Large intestine (tissue), 12 donors: ENCODE data around the gene TRIM64. TPM values are rescaled to one million over a fixed set of nuclear protein-coding genes. Genes with fewer than 3 reads are reported as not detected.
"Not testable (repeated sequence)": the region's sequence is repeated elsewhere in the genome, so short reads cannot be mapped to it uniquely, and the experiment has no call there.

Experiments
- DNase-seq, 2 donors: peaks; one replicate each; pipeline versions ENCODE4 v3.0.0 to v3.0.0-alpha.2; 2013
- H3K27ac ChIP-seq: one replicate; pipeline ENCODE4 v1.5.1; 2013; ENCODE audit warnings: low read length
- H3K27me3 ChIP-seq: 2 replicates; pipeline ENCODE4 v1.6.1; 2013; ENCODE audit warnings: low read length; ENCODE audit not compliant: control insufficient read depth, insufficient read depth
- H3K36me3 ChIP-seq: 2 replicates; pipeline ENCODE4 v1.6.1; 2013; ENCODE audit warnings: low read length; ENCODE audit not compliant: control insufficient read depth, insufficient read depth
- H3K4me1 ChIP-seq: one replicate; pipeline ENCODE4 v1.6.1; 2013; ENCODE audit warnings: low read length; ENCODE audit not compliant: control insufficient read depth, insufficient read depth
- H3K4me3 ChIP-seq: one replicate; pipeline ENCODE4 v1.5.1; 2013; ENCODE audit warnings: low read length
- H3K9me3 ChIP-seq: one replicate; pipeline ENCODE4 v1.6.1; 2013; ENCODE audit warnings: mild to moderate bottlenecking, low read depth, low read length, moderate library complexity; ENCODE audit not compliant: control insufficient read depth
- WGBS: methylation state at CpG from one replicate; pipeline ENCODE4 v1.1.5; 2013; ENCODE audit warnings: low lambda C conversion rate; ENCODE audit not compliant: insufficient coverage; 5-methylcytosine and 5-hydroxymethylcytosine counted together
- long read RNA-seq, 11 donors: transcript quantifications; one replicate each; lab custom pipeline, GENCODE V29; 2026
- polyA plus RNA-seq: library from polyadenylated mRNA; unstranded; fragments of 120-200 nt; gene quantifications from one replicate; pipeline ENCODE4 v1.2.1, GENCODE V29; 2013

The TRIM64 gene, protein sequence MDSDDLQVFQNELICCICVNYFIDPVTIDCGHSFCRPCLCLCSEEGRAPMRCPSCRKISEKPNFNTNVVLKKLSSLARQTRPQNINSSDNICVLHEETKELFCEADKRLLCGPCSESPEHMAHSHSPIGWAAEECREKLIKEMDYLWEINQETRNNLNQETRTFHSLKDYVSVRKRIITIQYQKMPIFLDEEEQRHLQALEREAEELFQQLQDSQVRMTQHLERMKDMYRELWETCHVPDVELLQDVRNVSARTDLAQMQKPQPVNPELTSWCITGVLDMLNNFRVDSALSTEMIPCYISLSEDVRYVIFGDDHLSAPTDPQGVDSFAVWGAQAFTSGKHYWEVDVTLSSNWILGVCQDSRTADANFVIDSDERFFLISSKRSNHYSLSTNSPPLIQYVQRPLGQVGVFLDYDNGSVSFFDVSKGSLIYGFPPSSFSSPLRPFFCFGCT
- not detected for polyA plus RNA-seq
- long read RNA-seq, donor 1, result 0 reads
- long read RNA-seq, donor 2, result 0 reads
- long read RNA-seq, donor 3, result 0 reads
- long read RNA-seq, donor 4, result 0 reads
- long read RNA-seq, donor 5, result 0 reads
- long read RNA-seq, donor 6, result 0 reads
- long read RNA-seq, donor 7, result 0 reads
- long read RNA-seq, donor 8, result 0 reads
- long read RNA-seq, donor 9, result 0 reads
- long read RNA-seq, donor 10, result 0 reads
- long read RNA-seq, donor 11, result 0 reads

DNA sequence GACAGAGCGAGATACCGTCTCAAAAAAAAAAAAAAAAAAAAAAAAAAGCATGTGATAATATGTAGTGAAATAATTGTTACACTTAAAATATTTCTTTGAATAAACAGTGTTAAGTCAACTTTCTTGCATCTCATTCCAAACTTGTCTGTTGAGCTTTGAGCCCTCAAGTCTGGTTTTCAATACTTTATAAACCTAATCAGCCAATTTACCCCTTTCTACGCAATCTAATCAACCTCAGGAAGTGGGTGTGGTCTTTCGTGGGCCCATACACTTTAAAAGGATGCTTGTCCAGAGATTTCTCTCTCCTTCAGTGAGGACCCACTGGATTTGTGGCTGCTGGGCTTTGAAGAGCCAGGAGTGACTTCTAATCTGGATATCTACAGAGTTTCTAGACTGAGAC lies at the start of gene TRIM64:
Gene TRIM64, plus strand, starts transcription at position 301 of the 400 bp plus-strand sequence. CDS start 2,467 bp downstream, outside the sequence.
- H3K27ac ChIP-seq, result not testable (repeated sequence)
- WGBS, result no CpG with 5 or more reads among the region's 4 CpGs

DNA sequence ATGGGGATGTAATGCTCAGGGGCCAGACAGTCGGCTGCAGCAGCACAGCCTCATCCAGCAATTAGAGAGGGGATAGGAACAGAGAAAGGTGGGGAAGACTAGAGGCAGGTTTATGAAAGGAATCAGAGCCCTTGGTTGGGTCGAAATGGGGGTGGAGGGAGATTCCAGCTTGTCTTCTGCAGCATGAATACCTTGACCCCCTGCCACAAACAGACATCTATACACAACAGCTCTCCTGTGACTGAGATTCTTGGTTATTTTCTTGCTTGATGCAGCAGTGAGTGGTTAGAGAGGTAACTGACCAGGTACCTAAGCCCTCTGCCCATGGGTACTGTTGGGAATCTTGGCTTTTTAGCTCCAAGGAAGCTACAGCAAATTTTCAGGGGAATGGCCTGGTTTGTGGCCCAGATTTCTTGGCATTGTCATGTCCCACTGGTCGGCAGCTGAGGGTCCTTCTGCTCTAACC lies 43.6 kb upstream of the TRIM64 start, which contains the start of gene TRIM49D1:
Gene TRIM49D1, minus strand, starts transcription at position 51 of the 466 bp plus-strand sequence. CDS start 4,535 bp downstream, outside the sequence.
- DNase-seq, result no peak
- WGBS, result no CpG with 5 or more reads among the region's 3 CpGs
- no peak within 1 kb of the TSS for H3K4me3 ChIP-seq

More for the DNA sequence above, at the start of gene TRIM64:
- not testable (repeated sequence) for H3K36me3 ChIP-seq, H3K4me3 ChIP-seq, H3K4me1 ChIP-seq, DNase-seq, H3K9me3 ChIP-seq, H3K27me3 ChIP-seq

DNA sequence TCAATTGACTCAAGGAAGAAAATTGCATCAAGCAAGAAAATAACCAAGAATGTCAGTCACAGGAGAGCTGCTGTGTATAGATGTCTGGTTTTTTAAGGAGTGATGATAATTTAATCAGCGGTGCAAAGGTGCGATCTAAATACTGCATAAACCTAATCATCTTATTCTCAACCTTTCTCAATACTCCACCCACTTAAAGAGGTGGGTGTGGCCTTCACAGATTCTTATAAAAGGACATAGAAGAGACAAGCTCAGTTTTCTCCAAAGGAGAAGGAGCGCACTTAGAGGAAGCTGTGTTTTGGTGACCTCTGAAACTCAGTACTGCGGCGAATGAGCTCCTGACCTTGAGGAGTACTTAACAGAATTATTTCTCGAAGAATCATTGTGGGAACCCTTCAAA lies 42.1 kb upstream of the TRIM64 start, which contains the start of gene TRIM49D2:
Gene TRIM49D2, plus strand, starts transcription at position 301 of the 400 bp plus-strand sequence. CDS start 2,698 bp downstream, outside the sequence.
- H3K4me3 ChIP-seq, H3K4me1 ChIP-seq, H3K9me3 ChIP-seq, DNase-seq, H3K27ac ChIP-seq, H3K27me3 ChIP-seq, H3K36me3 ChIP-seq: not testable (repeated sequence)
- no CpG with 5 or more reads among the region's 6 CpGs for WGBS

More for the DNA sequence above, 43.6 kb upstream of the TRIM64 start, which contains the start of gene TRIM49D1:
- Histone ChIP-seq H3K9me3 (no peaks in the 10 kb centered on the region), H3K27ac (no peak within 1 kb of the TSS), H3K27me3 (no peaks in the 10 kb centered on the region), H3K4me1 (no peaks in the 10 kb centered on the region), H3K36me3 (no peaks in the 10 kb centered on the region)

GRCh38 chr11:89960833-89961232 lies 5.0 kb upstream of the TRIM64 start:
- H3K9me3 ChIP-seq, H3K4me3 ChIP-seq, DNase-seq, H3K27ac ChIP-seq, H3K27me3 ChIP-seq, H3K4me1 ChIP-seq, H3K36me3 ChIP-seq: not testable (repeated sequence)
- WGBS, result no CpG with 5 or more reads among the region's 6 CpGs

Other genes starting within 250 kb of the TRIM64 start
- not detected for gene TRIM49, start 157.5 kb upstream of the TRIM64 start, polyA plus RNA-seq
- gene TRIM64B, start 87.5 kb upstream of the TRIM64 start, polyA plus RNA-seq, result not detected
- gene TRIM49D1, start 43.8 kb upstream of the TRIM64 start, polyA plus RNA-seq, result not detected
- gene TRIM49D2, start 42.0 kb upstream of the TRIM64 start, polyA plus RNA-seq, result not detected
- gene TRIM49C, start 65.1 kb downstream of the TRIM64 start, polyA plus RNA-seq, result not detected
- not detected for gene UBTFL1, start 119.9 kb downstream of the TRIM64 start, polyA plus RNA-seq
- 5.1 TPM for gene NAALAD2, start 168.6 kb downstream of the TRIM64 start, polyA plus RNA-seq